Limb (tissue), 2 donors: ENCODE data around the gene TSPAN5.

Experiments
- DNase-seq, 2 donors: peaks; one replicate each; pipeline ENCODE4 v3.0.0-alpha.2; 2016; ENCODE audit errors: extremely low spot score in 2 of 2

Gene TSPAN5

GRCh38 chr4:98673978-98674377 lies 15.6 kb upstream of the TSPAN5 start:
- no peak for DNase-seq

- DNase-seq: no peak
Observed at GRCh38 chr4:98673288-98673644, 14.9 kb upstream of the TSPAN5 start.

GRCh38 chr4:98672583-98673287 lies 14.3 kb upstream of the TSPAN5 start:
- DNase-seq: no peak

GRCh38 chr4:98671131-98671530 lies 12.7 kb upstream of the TSPAN5 start:
- DNase-seq: no peak

- no peak for DNase-seq
Observed at GRCh38 chr4:98670186-98670585, 11.8 kb upstream of the TSPAN5 start.

GRCh38 chr4:98669577-98669976 lies 11.2 kb upstream of the TSPAN5 start:
- no peak for DNase-seq

- no peak for DNase-seq
Observed at GRCh38 chr4:98664959-98665358, 6.5 kb upstream of the TSPAN5 start.

GRCh38 chr4:98663226-98664006 lies 5.0 kb upstream of the TSPAN5 start:
- no peak for DNase-seq

GRCh38 chr4:98662626-98663225 lies 4.3 kb upstream of the TSPAN5 start:
- DNase-seq: no peak

- DNase-seq: no peak
Observed at GRCh38 chr4:98662055-98662453, 3.6 kb upstream of the TSPAN5 start.

GRCh38 chr4:98661371-98662054 lies 3.1 kb upstream of the TSPAN5 start:
- DNase-seq: peak in 1 of 2 donors; percentile 5

GRCh38 chr4:98659741-98660462 lies 1.5 kb upstream of the TSPAN5 start:
- DNase-seq: no peak

- peak in 1 of 2 donors; percentile 41 for DNase-seq
Observed at GRCh38 chr4:98659106-98659592, 738 bp upstream of the TSPAN5 start.

GRCh38 chr4:98657531-98658286 lies 702 bp downstream of the TSPAN5 start:
- DNase-seq: peak in 1 of 2 donors; percentile 69

GRCh38 chr4:98656886-98657285 lies 1.5 kb downstream of the TSPAN5 start:
- no peak for DNase-seq

GRCh38 chr4:98656443-98656842 lies 2.0 kb downstream of the TSPAN5 start:
- DNase-seq: no peak

GRCh38 chr4:98653890-98654867 lies 4.2 kb downstream of the TSPAN5 start:
- DNase-seq: no peak

GRCh38 chr4:98652996-98653395 lies 5.4 kb downstream of the TSPAN5 start:
- no peak for DNase-seq

- DNase-seq: no peak
Observed at GRCh38 chr4:98648602-98649001, 9.8 kb downstream of the TSPAN5 start.
